ENCODE measurements around the gene CCDC124. TPM values are rescaled to one million over a fixed set of nuclear protein-coding genes. Genes with fewer than 3 reads are reported as not detected.
"Not testable (repeated sequence)": the region's sequence is repeated elsewhere in the genome, so short reads cannot be mapped to it uniquely, and the experiment has no call there.

CCDC124 gene
- total RNA-seq, 1 donor from 2014 or later: 77.4 TPM

GRCh38 chr19:17910791-17911360 lies 21.9 kb upstream of the CCDC124 start:
- H3K4me1 Mint-ChIP-seq (ENCODE audit: low read depth): peaks cover 7% of the 10 kb centered on the region
- no peaks in the 10 kb centered on the region for H3K36me3 Mint-ChIP-seq (ENCODE audit: low read depth)
- peaks cover 2% of the 10 kb centered on the region for H3K27me3 Mint-ChIP-seq (ENCODE audit: low read depth)
- H3K9me3 Mint-ChIP-seq (ENCODE audit: low read depth): peaks cover 6% of the 10 kb centered on the region
- no peak overlapping the region for H3K4me3 Mint-ChIP-seq (ENCODE audit: unreplicated experiment)
- no peak overlapping the region for H3K27ac Mint-ChIP-seq (ENCODE audit: unreplicated experiment)
- DNase-seq (ENCODE audit: low spot score): no peak
- TF ChIP-seq, protein P1, sequence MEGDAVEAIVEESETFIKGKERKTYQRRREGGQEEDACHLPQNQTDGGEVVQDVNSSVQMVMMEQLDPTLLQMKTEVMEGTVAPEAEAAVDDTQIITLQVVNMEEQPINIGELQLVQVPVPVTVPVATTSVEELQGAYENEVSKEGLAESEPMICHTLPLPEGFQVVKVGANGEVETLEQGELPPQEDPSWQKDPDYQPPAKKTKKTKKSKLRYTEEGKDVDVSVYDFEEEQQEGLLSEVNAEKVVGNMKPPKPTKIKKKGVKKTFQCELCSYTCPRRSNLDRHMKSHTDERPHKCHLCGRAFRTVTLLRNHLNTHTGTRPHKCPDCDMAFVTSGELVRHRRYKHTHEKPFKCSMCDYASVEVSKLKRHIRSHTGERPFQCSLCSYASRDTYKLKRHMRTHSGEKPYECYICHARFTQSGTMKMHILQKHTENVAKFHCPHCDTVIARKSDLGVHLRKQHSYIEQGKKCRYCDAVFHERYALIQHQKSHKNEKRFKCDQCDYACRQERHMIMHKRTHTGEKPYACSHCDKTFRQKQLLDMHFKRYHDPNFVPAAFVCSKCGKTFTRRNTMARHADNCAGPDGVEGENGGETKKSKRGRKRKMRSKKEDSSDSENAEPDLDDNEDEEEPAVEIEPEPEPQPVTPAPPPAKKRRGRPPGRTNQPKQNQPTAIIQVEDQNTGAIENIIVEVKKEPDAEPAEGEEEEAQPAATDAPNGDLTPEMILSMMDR (IDR thresholded peaks at IDR 0.05): no peak

DNA sequence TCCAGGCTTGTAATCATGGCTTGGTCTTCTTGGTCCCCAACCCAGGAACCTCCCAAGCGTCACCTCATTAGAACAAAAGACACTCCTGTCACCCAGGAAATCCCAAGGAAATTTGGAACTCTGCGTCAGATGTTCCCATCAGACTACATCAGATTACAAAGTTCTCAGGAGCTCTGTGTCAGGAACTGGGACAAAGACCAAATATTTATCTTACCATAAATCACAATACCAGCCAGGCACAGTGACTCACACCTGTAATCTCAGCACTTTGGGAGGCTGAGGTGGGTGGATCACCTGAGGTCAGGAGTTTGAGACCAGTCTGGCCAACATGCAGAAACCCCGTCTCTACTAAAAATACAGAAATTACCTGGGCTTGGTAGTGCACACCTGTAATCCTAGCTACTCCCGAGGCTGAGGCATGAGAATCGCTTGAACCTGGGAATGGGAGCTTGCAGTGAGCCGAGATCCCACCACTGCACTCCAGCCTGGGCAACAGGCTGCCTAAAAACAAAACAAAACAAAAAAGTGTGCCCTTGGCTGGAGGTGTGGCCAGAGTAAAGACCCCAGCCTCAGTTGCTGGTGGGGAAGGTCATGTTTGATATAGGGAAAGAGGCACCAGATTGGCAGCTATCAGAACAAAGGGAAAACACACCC lies 16.7 kb upstream of the CCDC124 start:
- H3K27me3 Mint-ChIP-seq (ENCODE audit: low read depth): peaks cover 8% of the 10 kb centered on the region
- no peaks in the 10 kb centered on the region for H3K4me1 Mint-ChIP-seq (ENCODE audit: low read depth)
- H3K9me3 Mint-ChIP-seq (ENCODE audit: low read depth): peaks cover 3% of the 10 kb centered on the region
- TF ChIP-seq, protein P1 (IDR thresholded peaks at IDR 0.05): no peak
- no peak overlapping the region for H3K27ac Mint-ChIP-seq (ENCODE audit: unreplicated experiment)
- DNase-seq (ENCODE audit: low spot score): no peak
- no peak overlapping the region for H3K4me3 Mint-ChIP-seq (ENCODE audit: unreplicated experiment)
- H3K36me3 Mint-ChIP-seq (ENCODE audit: low read depth): no peaks in the 10 kb centered on the region

- H3K9me3 Mint-ChIP-seq (ENCODE audit: low read depth); H3K4me1 Mint-ChIP-seq (ENCODE audit: low read depth); H3K27ac Mint-ChIP-seq (ENCODE audit: unreplicated experiment); H3K36me3 Mint-ChIP-seq (ENCODE audit: low read depth); H3K4me3 Mint-ChIP-seq (ENCODE audit: unreplicated experiment); DNase-seq (ENCODE audit: low spot score); H3K27me3 Mint-ChIP-seq (ENCODE audit: low read depth): not testable (repeated sequence)
Observed at GRCh38 chr19:17918151-17918550, 14.7 kb upstream of the CCDC124 start.

- not testable (repeated sequence) for H3K27ac Mint-ChIP-seq (ENCODE audit: unreplicated experiment); H3K36me3 Mint-ChIP-seq (ENCODE audit: low read depth); H3K4me3 Mint-ChIP-seq (ENCODE audit: unreplicated experiment); DNase-seq (ENCODE audit: low spot score); H3K9me3 Mint-ChIP-seq (ENCODE audit: low read depth); H3K4me1 Mint-ChIP-seq (ENCODE audit: low read depth); H3K27me3 Mint-ChIP-seq (ENCODE audit: low read depth)
Observed at GRCh38 chr19:17919122-17919521, 13.7 kb upstream of the CCDC124 start.

DNA sequence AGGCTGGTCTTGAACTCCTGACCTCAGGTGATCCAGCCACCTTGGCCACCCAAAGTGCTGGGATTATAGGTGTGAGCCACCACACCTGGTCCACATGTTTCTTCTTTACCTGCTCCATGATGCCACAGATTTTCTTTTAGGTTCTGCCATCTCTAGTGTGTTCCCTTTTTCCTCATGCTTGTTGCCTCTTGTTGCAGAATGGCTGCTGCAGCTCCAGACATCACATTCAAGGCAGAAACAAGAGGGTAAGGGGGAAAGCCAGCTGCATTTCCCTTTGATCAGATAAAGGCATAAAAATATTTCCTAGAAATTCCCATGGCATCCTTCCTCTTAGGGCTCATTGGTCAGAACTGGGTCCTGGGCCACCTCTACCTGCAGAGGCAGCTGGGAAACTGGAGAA lies 12.3 kb upstream of the CCDC124 start:
- Mint-ChIP-seq H3K9me3 (ENCODE audit: low read depth) (no peaks in the 10 kb centered on the region), H3K36me3 (ENCODE audit: low read depth) (no peaks in the 10 kb centered on the region)
- TF ChIP-seq, protein P1 (IDR thresholded peaks at IDR 0.05): no peak

GRCh38 chr19:17922138-17922537 lies 10.7 kb upstream of the CCDC124 start:
- H3K4me3 Mint-ChIP-seq (ENCODE audit: unreplicated experiment): no peak overlapping the region
- DNase-seq (ENCODE audit: low spot score): no peak
- TF ChIP-seq, protein P1 (IDR thresholded peaks at IDR 0.05): no peak
- H3K27me3 Mint-ChIP-seq (ENCODE audit: low read depth): peaks cover 5% of the 10 kb centered on the region
- H3K36me3 Mint-ChIP-seq (ENCODE audit: low read depth): no peaks in the 10 kb centered on the region
- no peak overlapping the region for H3K27ac Mint-ChIP-seq (ENCODE audit: unreplicated experiment)
- H3K4me1 Mint-ChIP-seq (ENCODE audit: low read depth): no peaks in the 10 kb centered on the region
- no peaks in the 10 kb centered on the region for H3K9me3 Mint-ChIP-seq (ENCODE audit: low read depth)

More for the DNA sequence above, 12.3 kb upstream of the CCDC124 start:
- Mint-ChIP-seq H3K27ac (ENCODE audit: unreplicated experiment) (no peak overlapping the region), H3K4me3 (ENCODE audit: unreplicated experiment) (no peak overlapping the region), H3K4me1 (ENCODE audit: low read depth) (no peaks in the 10 kb centered on the region), H3K27me3 (ENCODE audit: low read depth) (peaks cover 8% of the 10 kb centered on the region)
- no peak for DNase-seq (ENCODE audit: low spot score)
